Neural crest cell (in vitro differentiated cells): ENCODE measurements around the gene S1PR3. TPM values are rescaled to one million over a fixed set of nuclear protein-coding genes. Genes with fewer than 3 reads are reported as not detected.

Source experiments
- DNase-seq: peaks from one replicate; pipeline ENCODE4 v3.0.0; 2021; ENCODE audit warnings: low read depth, mixed read lengths, low spot score
- H3K27ac Mint-ChIP-seq: one replicate; pipeline ENCODE4 v1.8.0; 2021; ENCODE audit warnings: mild to moderate bottlenecking, mixed read lengths; ENCODE audit not compliant: unreplicated experiment
- H3K27me3 Mint-ChIP-seq: 2 replicates; pipeline ENCODE4 v1.8.0; 2021; ENCODE audit warnings: low read depth, mild to moderate bottlenecking, mixed read lengths
- H3K36me3 Mint-ChIP-seq: 2 replicates; pipeline ENCODE4 v1.8.0; 2021; ENCODE audit warnings: low read depth, mild to moderate bottlenecking, mixed read lengths
- H3K4me1 Mint-ChIP-seq: 2 replicates; pipeline ENCODE4 v1.8.0; 2021; ENCODE audit warnings: mixed read lengths
- H3K4me3 Mint-ChIP-seq: one replicate; pipeline ENCODE4 v1.8.0; 2021; ENCODE audit warnings: mild to moderate bottlenecking, mixed read lengths
- H3K9me3 Mint-ChIP-seq: 2 replicates; pipeline ENCODE4 v1.8.0; 2021; ENCODE audit warnings: mixed read lengths
- CTCF ChIP-seq: fragments of 200-600 bp; sonication (generic); conservative IDR thresholded peaks from 2 replicates; pipeline ENCODE4 v1.5.0; 2021; ENCODE audit warnings: antibody characterized with exemption, mild to moderate bottlenecking
- total RNA-seq: library from RNA; stranded (reverse); gene quantifications from 2 replicates; pipeline ENCODE4 v1.2.1, GENCODE V29; 2021

S1PR3 gene
- total RNA-seq, 1 donor from 2014 or later: 7.9 TPM

- TF ChIP-seq CTCF: no peak
- Mint-ChIP-seq H3K27me3 (no peaks in the 10 kb centered on the region), H3K4me1 (no peaks in the 10 kb centered on the region), H3K27ac (no peak overlapping the region), H3K4me3 (no peak overlapping the region), H3K9me3 (peaks cover 2% of the 10 kb centered on the region), H3K36me3 (peaks cover 23% of the 10 kb centered on the region)
- DNase-seq: no peak
These were observed 47.3 kb downstream of the S1PR3 start for GRCh38 chr9:89038382-89039103.

- no peak for TF ChIP-seq CTCF
- Mint-ChIP-seq H3K9me3 (no peaks in the 10 kb centered on the region), H3K4me3 (no peak overlapping the region), H3K27me3 (no peaks in the 10 kb centered on the region), H3K36me3 (peaks cover 21% of the 10 kb centered on the region), H3K27ac (no peak overlapping the region), H3K4me1 (no peaks in the 10 kb centered on the region)
- DNase-seq: no peak
These were observed 47.8 kb downstream of the S1PR3 start for GRCh38 chr9:89039104-89039465.

GRCh38 chr9:89039664-89040063 lies 48.4 kb downstream of the S1PR3 start:
- no peaks in the 10 kb centered on the region for H3K4me1 Mint-ChIP-seq
- no peak overlapping the region for H3K27ac Mint-ChIP-seq
- H3K36me3 Mint-ChIP-seq: peaks cover 17% of the 10 kb centered on the region
- no peak for TF ChIP-seq CTCF
- DNase-seq: no peak
- H3K4me3 Mint-ChIP-seq: no peak overlapping the region
- no peaks in the 10 kb centered on the region for H3K27me3 Mint-ChIP-seq
- no peaks in the 10 kb centered on the region for H3K9me3 Mint-ChIP-seq

DNA sequence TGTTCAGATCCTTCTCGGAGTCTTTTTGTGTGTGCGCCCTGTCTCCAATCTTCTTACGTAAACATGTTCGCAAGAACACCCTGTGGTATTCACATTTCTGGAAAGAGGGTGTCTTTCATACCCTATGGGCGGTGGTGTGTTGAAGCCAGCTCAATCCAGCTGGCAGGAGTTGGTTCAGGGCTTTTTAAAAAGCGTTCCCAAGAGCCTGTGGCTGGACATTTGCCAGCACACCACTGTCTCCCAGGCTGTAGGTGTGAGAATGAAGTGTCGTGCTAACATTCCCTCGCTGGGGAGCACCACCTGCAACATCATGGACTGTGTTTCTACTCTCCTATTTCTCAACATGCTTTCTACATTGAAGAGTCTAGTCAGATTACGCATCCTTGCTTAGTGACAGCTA lies 51.7 kb downstream of the S1PR3 start:
- H3K36me3 Mint-ChIP-seq: peaks cover 9% of the 10 kb centered on the region
- H3K27ac Mint-ChIP-seq: no peak overlapping the region
- H3K4me1 Mint-ChIP-seq: no peaks in the 10 kb centered on the region
- H3K27me3 Mint-ChIP-seq: no peaks in the 10 kb centered on the region
- no peak for DNase-seq
- TF ChIP-seq CTCF: no peak
- no peaks in the 10 kb centered on the region for H3K9me3 Mint-ChIP-seq
- H3K4me3 Mint-ChIP-seq: no peak overlapping the region

GRCh38 chr9:89044104-89044503 lies 52.8 kb downstream of the S1PR3 start:
- Mint-ChIP-seq H3K36me3 (peaks cover 12% of the 10 kb centered on the region), H3K4me1 (no peaks in the 10 kb centered on the region), H3K4me3 (no peak overlapping the region), H3K27me3 (no peaks in the 10 kb centered on the region), H3K9me3 (no peaks in the 10 kb centered on the region), H3K27ac (no peak overlapping the region)
- no peak for DNase-seq
- no peak for TF ChIP-seq CTCF
